H1 (cell line): ENCODE data around the gene DAP.

Experiments
- ATF2 ChIP-seq: IDR thresholded peaks from 2 replicates; pipeline ENCODE4 v1.6.1; 2012; ENCODE audit warnings: low read length, inconsistent platforms
- EZH2 ChIP-seq: fragments of 200-600 bp; sonication (generic); IDR thresholded peaks from 2 replicates; pipeline ENCODE4 v1.7.1; 2012; ENCODE audit warnings: low read depth, mild to moderate bottlenecking, moderate library complexity, low read length, inconsistent platforms; ENCODE audit not compliant: severe bottlenecking
- GTF2F1 ChIP-seq: IDR thresholded peaks from 2 replicates; pipeline ENCODE4 v1.6.1; 2012; ENCODE audit warnings: low read depth, low read length, improper control_type of control experiment, borderline replicate concordance
- JUN ChIP-seq: IDR thresholded peaks from 2 replicates; pipeline ENCODE4 v1.6.1; 2011; ENCODE audit warnings: low read depth, mild to moderate bottlenecking, improper control_type of control experiment, low read length
- JUND ChIP-seq: IDR thresholded peaks from 2 replicates; pipeline ENCODE4 v1.6.1; 2011; ENCODE audit warnings: mild to moderate bottlenecking, improper control_type of control experiment, low read length
- MAFK ChIP-seq: IDR thresholded peaks from 2 replicates; pipeline ENCODE4 v1.6.1; 2012; ENCODE audit warnings: low read depth, mild to moderate bottlenecking, improper control_type of control experiment, low read length
- NRF1 ChIP-seq: IDR thresholded peaks from 2 replicates; pipeline ENCODE4 v1.6.1; 2011; ENCODE audit warnings: mild to moderate bottlenecking, low read depth, low read length, improper control_type of control experiment
- POLR2A ChIP-seq, 2 experiments: IDR thresholded peaks; 1 replicate in 1 of 2; 2 replicates in 1 of 2; pipeline ENCODE4 v1.6.1; 2011; ENCODE audit warnings: low read depth in 2 of 2, low read length in 2 of 2, mild to moderate bottlenecking in 2 of 2; ENCODE audit errors: control extremely low read depth in 1 of 2
- POLR2AphosphoS5 ChIP-seq: IDR thresholded peaks from 2 replicates; pipeline ENCODE4 v1.6.1; 2011; ENCODE audit warnings: low read depth, low read length
- SRF ChIP-seq: IDR thresholded peaks from 2 replicates; pipeline ENCODE4 v1.6.1; 2011; ENCODE audit warnings: mild to moderate bottlenecking, low read depth, low read length, moderate library complexity
- TEAD4 ChIP-seq: IDR thresholded peaks from 2 replicates; pipeline ENCODE4 v1.6.1; 2012; ENCODE audit warnings: low read depth, low read length, inconsistent platforms, mixed read lengths
- ZNF274 ChIP-seq: IDR thresholded peaks from 2 replicates; pipeline ENCODE4 v1.7.0; 2012; ENCODE audit warnings: low read length, borderline replicate concordance; ENCODE audit errors: extremely low read depth
- TF ChIP-seq, protein P1 (sequence below), 3 experiments: IDR thresholded peaks; 1 replicate in 2 of 3; 2 replicates in 1 of 3; pipeline versions ENCODE4 v1.5.1 to v1.6.1; 2011; ENCODE audit warnings: low read length in 3 of 3, mild to moderate bottlenecking in 3 of 3, inconsistent platforms in 2 of 3, low read depth in 1 of 3, moderate library complexity in 1 of 3; ENCODE audit not compliant: insufficient read depth in 1 of 3; ENCODE audit errors: control extremely low read depth in 1 of 3
- TF ChIP-seq, protein P2 (sequence below): IDR thresholded peaks from 2 replicates; pipeline ENCODE4 v1.6.1; 2012; ENCODE audit warnings: inconsistent platforms

- TF ChIP-seq POLR2AphosphoS5 (no peak), JUND (no peak), EZH2 (no peak), ZNF274 (no peak), TEAD4 (no peak), ATF2 (no peak), NRF1 (no peak), GTF2F1 (no peak), JUN (no peak), MAFK (no peak), SRF (no peak), POLR2A (IDR thresholded peaks at IDR 0.05; ENCODE audit: control extremely low read depth in 1 of 2, low read depth in 2 of 2, low read length in 2 of 2) (no peak)
- TF ChIP-seq, protein P1, sequence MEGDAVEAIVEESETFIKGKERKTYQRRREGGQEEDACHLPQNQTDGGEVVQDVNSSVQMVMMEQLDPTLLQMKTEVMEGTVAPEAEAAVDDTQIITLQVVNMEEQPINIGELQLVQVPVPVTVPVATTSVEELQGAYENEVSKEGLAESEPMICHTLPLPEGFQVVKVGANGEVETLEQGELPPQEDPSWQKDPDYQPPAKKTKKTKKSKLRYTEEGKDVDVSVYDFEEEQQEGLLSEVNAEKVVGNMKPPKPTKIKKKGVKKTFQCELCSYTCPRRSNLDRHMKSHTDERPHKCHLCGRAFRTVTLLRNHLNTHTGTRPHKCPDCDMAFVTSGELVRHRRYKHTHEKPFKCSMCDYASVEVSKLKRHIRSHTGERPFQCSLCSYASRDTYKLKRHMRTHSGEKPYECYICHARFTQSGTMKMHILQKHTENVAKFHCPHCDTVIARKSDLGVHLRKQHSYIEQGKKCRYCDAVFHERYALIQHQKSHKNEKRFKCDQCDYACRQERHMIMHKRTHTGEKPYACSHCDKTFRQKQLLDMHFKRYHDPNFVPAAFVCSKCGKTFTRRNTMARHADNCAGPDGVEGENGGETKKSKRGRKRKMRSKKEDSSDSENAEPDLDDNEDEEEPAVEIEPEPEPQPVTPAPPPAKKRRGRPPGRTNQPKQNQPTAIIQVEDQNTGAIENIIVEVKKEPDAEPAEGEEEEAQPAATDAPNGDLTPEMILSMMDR (IDR thresholded peaks at IDR 0.05; ENCODE audit: control extremely low read depth in 1 of 3, insufficient read depth in 1 of 3, low read depth in 1 of 3, low read length in 3 of 3), result no peak
- TF ChIP-seq, protein P2, sequence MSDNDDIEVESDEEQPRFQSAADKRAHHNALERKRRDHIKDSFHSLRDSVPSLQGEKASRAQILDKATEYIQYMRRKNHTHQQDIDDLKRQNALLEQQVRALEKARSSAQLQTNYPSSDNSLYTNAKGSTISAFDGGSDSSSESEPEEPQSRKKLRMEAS, result no peak
Measured at GRCh38 chr5:10750909-10751308, 10.1 kb downstream of the DAP start.
